Lung (tissue), 12 donors: Measurements from ENCODE around the gene ZNF764. TPM values are rescaled to one million over a fixed set of nuclear protein-coding genes. Genes with fewer than 3 reads are reported as not detected.
"Not testable (repeated sequence)": the region's sequence is repeated elsewhere in the genome, so short reads cannot be mapped to it uniquely, and the experiment has no call there.

Source experiments
- ATAC-seq: fragments of 200-7000 bp; cut with Tn5 transposase; one replicate; pipeline ENCODE4 v1.9.1; 2020; ENCODE audit warnings: moderate number of reproducible peaks; ENCODE audit not compliant: insufficient read depth, low FRiP score
- DNase-seq, 3 donors: peaks; one replicate each; pipeline ENCODE4 v3.0.0-alpha.2; 2013 to 2017
- H3K27ac ChIP-seq, 2 donors: one replicate each; pipeline ENCODE4 v1.5.1; 2013; ENCODE audit warnings: mild to moderate bottlenecking in 2 of 2, moderate library complexity in 2 of 2, control low read depth in 1 of 2, inconsistent platforms in 1 of 2, low read depth in 1 of 2, low read length in 1 of 2
- H3K27me3 ChIP-seq, 3 donors: one replicate each; pipeline ENCODE4 v1.5.1; 2013; ENCODE audit warnings: low read length in 2 of 3; ENCODE audit not compliant: control insufficient read depth in 3 of 3, insufficient read depth in 3 of 3
- H3K36me3 ChIP-seq, 4 donors: one replicate each; pipeline ENCODE4 v1.5.1; 2013; ENCODE audit warnings: low read length in 4 of 4, mild to moderate bottlenecking in 1 of 4, moderate library complexity in 1 of 4; ENCODE audit not compliant: control insufficient read depth in 4 of 4, insufficient read depth in 4 of 4
- H3K4me1 ChIP-seq, 5 donors: one replicate each; pipeline ENCODE4 v1.5.1; 2013; ENCODE audit warnings: low read length in 5 of 5, mild to moderate bottlenecking in 2 of 5, moderate library complexity in 1 of 5; ENCODE audit not compliant: control insufficient read depth in 5 of 5, insufficient read depth in 5 of 5
- H3K4me3 ChIP-seq: one replicate; pipeline ENCODE4 v1.5.1; 2013; ENCODE audit warnings: mild to moderate bottlenecking, control low read depth, moderate library complexity
- H3K9ac ChIP-seq, 2 donors: one replicate each; pipeline ENCODE4 v1.5.1; 2013; ENCODE audit warnings: low read length in 2 of 2, control low read depth in 1 of 2; ENCODE audit not compliant: insufficient read depth in 1 of 2
- H3K9me3 ChIP-seq, 4 donors: one replicate each; pipeline ENCODE4 v1.5.1; 2013; ENCODE audit warnings: low read length in 3 of 4, mild to moderate bottlenecking in 1 of 4, moderate library complexity in 1 of 4; ENCODE audit not compliant: control insufficient read depth in 4 of 4, insufficient read depth in 3 of 4
- CTCF ChIP-seq: IDR thresholded peaks from 2 replicates; pipeline ENCODE4 v1.5.1; 2012; ENCODE audit warnings: mild to moderate bottlenecking; ENCODE audit errors: control extremely low read depth, extremely low read depth
- WGBS, 2 donors: extraction: QIAGEN DNeasy Blood & Tissue Kit; methylation state at CpG; one replicate each; pipeline ENCODE4 v1.1.7; 2013; 5-methylcytosine and 5-hydroxymethylcytosine counted together
- polyA plus RNA-seq, 2 donors: library from polyadenylated mRNA; stranded (reverse); fragments of 200-250 nt; gene quantifications; one replicate each; pipeline ENCODE4 v1.2.1, GENCODE V29; 2013
- total RNA-seq, 2 donors: library from RNA; depleted of rRNA in 1 of 2; stranded (reverse); fragments of >200 nt in 1 of 2; gene quantifications; one replicate each; pipeline ENCODE4 v1.2.1, GENCODE V29; 2014 to 2021
- donor health status: control.
- donor health status: control.
- donor health status: Bipolar disorder and iron deficiency.
- donor health status: healthy.
- donor health status: DM: yes; HTN: yes; CAD: no.

The ZNF764 gene
- total and polyA plus RNA-seq, 4 donors = 4.9 to 12.6 (median 8.3) TPM

GRCh38 chr16:30543067-30543466 lies 15.1 kb downstream of the ZNF764 start:
- no peak for TF ChIP-seq CTCF
- H3K9ac ChIP-seq = no peak overlapping the region
- no peak for ATAC-seq
- no peak for DNase-seq
- 79 to 88% methylated on average over 5 of the region's 5 CpGs for WGBS, 2 donors
- no peak overlapping the region for H3K4me3 ChIP-seq
- H3K4me1 ChIP-seq = peaks cover 2 to 13% (median 3%) of the 10 kb centered on the region in 5 donors
- H3K36me3 ChIP-seq = no peaks in the 10 kb centered on the region
- no peak overlapping the region for H3K27ac ChIP-seq
- no peaks in the 10 kb centered on the region for H3K9me3 ChIP-seq
- H3K27me3 ChIP-seq = no peaks in the 10 kb centered on the region

- no peak for ATAC-seq
- WGBS, 2 donors = 70 to 76% methylated on average over 10 of the region's 10 CpGs
These were observed 16.5 kb downstream of the ZNF764 start for GRCh38 chr16:30541502-30542329.

GRCh38 chr16:30540916-30541464 lies 17.2 kb downstream of the ZNF764 start:
- Histone ChIP-seq H3K9ac (peak overlapping the region in 1 of 2 donors; percentile 39), H3K4me1 (peaks cover under 1 to 13% (median 5%) of the 10 kb centered on the region in 5 donors), H3K27ac (peak overlapping the region in 1 of 2 donors; percentile 63)
- ATAC-seq, DNase-seq, H3K9me3 ChIP-seq, H3K36me3 ChIP-seq, H3K27me3 ChIP-seq, H3K4me3 ChIP-seq: not testable (repeated sequence)
- WGBS, 2 donors = 80 to 84% methylated on average over 9 of the region's 9 CpGs

More at GRCh38 chr16:30541502-30542329, 16.5 kb downstream of the ZNF764 start:
- Histone ChIP-seq H3K4me1 (peaks cover 0 to 13% (median 3%) of the 10 kb centered on the region in 5 donors), H3K27me3 (no peaks in the 10 kb centered on the region), H3K27ac (peak overlapping the region in 1 of 2 donors; percentile 63), H3K36me3 (no peaks in the 10 kb centered on the region), H3K9me3 (no peaks in the 10 kb centered on the region), H3K9ac (peak overlapping the region; percentile 39 to 55), H3K4me3 (no peak overlapping the region)
- peak; percentile 36 to 51 (median 46) for DNase-seq
- TF ChIP-seq CTCF = no peak

- not testable (repeated sequence) for DNase-seq, H3K4me3 ChIP-seq, ATAC-seq, H3K27me3 ChIP-seq, H3K9ac ChIP-seq, H3K9me3 ChIP-seq, H3K36me3 ChIP-seq
- Histone ChIP-seq H3K27ac (peak overlapping the region in 1 of 2 donors; percentile 76), H3K4me1 (peaks cover 2 to 16% (median 5%) of the 10 kb centered on the region in 5 donors)
- 92 to 95% methylated on average over 13 of the region's 13 CpGs for WGBS, 2 donors
These were observed 18.1 kb downstream of the ZNF764 start for GRCh38 chr16:30539986-30540526.
